Skeletal muscle tissue (tissue), 4 donors: ENCODE data around the gene DLGAP4. TPM values are rescaled to one million over a fixed set of nuclear protein-coding genes. Genes with fewer than 3 reads are reported as not detected.
A peak's percentile ranks its signal among the peaks of the same experiment; 100 is the strongest.

Source experiments
- H3K27ac ChIP-seq: one replicate; pipeline ENCODE4 v1.7.0; 2013; ENCODE audit warnings: mild to moderate bottlenecking, low read depth, low read length, inconsistent platforms
- H3K27me3 ChIP-seq, 3 donors: one replicate each; pipeline ENCODE4 v1.7.0; 2013; ENCODE audit warnings: low read length in 3 of 3; ENCODE audit not compliant: control insufficient read depth in 3 of 3, insufficient read depth in 3 of 3
- H3K36me3 ChIP-seq, 3 donors: one replicate each; pipeline ENCODE4 v1.7.0; 2013; ENCODE audit warnings: low read length in 3 of 3; ENCODE audit not compliant: control insufficient read depth in 3 of 3, insufficient read depth in 3 of 3
- H3K4me1 ChIP-seq, 3 donors: one replicate each; pipeline ENCODE4 v1.7.0; 2013; ENCODE audit warnings: low read length in 3 of 3, mild to moderate bottlenecking in 3 of 3; ENCODE audit not compliant: control insufficient read depth in 3 of 3, insufficient read depth in 3 of 3
- H3K4me3 ChIP-seq, 3 donors: one replicate each; pipeline ENCODE4 v1.7.0; 2013; ENCODE audit warnings: low read length in 3 of 3
- H3K9ac ChIP-seq, 3 donors: one replicate each; pipeline ENCODE4 v1.7.0; 2013; ENCODE audit warnings: low read length in 3 of 3, mild to moderate bottlenecking in 3 of 3, moderate library complexity in 2 of 3, low read depth in 1 of 3
- H3K9me3 ChIP-seq, 3 donors: one replicate each; pipeline ENCODE4 v1.7.0; 2013; ENCODE audit warnings: low read length in 3 of 3; ENCODE audit not compliant: control insufficient read depth in 3 of 3
- total RNA-seq: library from RNA; depleted of rRNA; stranded (reverse); fragments of >200 nt; gene quantifications from one replicate; pipeline ENCODE4 v1.2.3, GENCODE V29; 2014
- donor health status: Osteomylitis.

The DLGAP4 gene
- total RNA-seq, 1 donor from 2014 or later, result 6.8 TPM

DNA sequence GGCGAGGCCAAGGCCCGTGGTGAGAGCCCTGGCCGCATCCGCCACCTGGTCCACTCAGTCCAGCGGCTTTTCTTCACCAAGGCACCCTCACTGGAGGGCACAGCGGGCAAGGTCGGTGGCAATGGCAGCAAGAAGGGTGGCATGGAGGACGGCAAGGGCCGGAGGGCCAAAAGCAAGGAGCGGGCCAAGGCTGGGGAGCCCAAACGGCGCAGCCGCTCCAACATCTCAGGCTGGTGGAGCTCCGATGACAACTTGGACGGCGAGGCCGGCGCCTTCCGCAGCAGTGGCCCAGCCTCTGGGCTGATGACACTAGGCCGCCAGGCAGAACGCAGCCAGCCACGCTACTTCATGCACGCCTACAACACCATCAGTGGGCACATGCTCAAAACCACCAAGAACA, 126.0 kb downstream of the DLGAP4 start:
- no peaks in the 10 kb centered on the region for H3K36me3 ChIP-seq
- H3K4me1 ChIP-seq, result peaks cover 0 to 4% (median 2%) of the 10 kb centered on the region in 3 donors
- H3K27me3 ChIP-seq, result peaks cover 4 to 12% (median 8%) of the 10 kb centered on the region in 3 donors
- no peak overlapping the region for H3K27ac ChIP-seq
- no peak overlapping the region for H3K9ac ChIP-seq
- no peak overlapping the region for H3K4me3 ChIP-seq
- no peaks in the 10 kb centered on the region for H3K9me3 ChIP-seq

DNA sequence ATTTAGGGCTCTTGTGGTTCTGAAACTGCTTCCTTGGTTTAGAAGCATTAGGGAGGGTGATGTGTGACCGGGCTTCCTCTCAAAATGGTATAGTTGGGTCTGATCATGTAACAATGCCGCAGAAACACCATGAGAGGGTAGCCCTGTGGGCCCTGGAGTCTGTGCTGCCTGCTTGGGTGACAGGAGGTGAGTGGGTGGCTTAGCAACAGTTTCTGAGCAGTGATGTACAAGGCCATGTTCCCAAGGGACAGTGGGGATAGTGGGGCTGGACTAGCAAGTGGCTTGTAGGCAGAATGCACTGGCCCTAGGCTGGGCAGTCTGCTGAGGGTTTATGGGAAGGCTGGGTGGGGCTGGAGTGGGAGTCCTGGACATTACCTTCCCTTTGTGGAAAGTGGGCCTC, 128.2 kb downstream of the DLGAP4 start:
- peaks cover 7 to 19% (median 11%) of the 10 kb centered on the region in 3 donors for H3K27me3 ChIP-seq
- H3K36me3 ChIP-seq, result no peaks in the 10 kb centered on the region
- H3K4me3 ChIP-seq, result no peak overlapping the region
- H3K9ac ChIP-seq, result no peak overlapping the region
- H3K9me3 ChIP-seq, result no peaks in the 10 kb centered on the region
- H3K4me1 ChIP-seq, result peaks cover 0 to 4% (median 4%) of the 10 kb centered on the region in 3 donors
- no peak overlapping the region for H3K27ac ChIP-seq

DNA sequence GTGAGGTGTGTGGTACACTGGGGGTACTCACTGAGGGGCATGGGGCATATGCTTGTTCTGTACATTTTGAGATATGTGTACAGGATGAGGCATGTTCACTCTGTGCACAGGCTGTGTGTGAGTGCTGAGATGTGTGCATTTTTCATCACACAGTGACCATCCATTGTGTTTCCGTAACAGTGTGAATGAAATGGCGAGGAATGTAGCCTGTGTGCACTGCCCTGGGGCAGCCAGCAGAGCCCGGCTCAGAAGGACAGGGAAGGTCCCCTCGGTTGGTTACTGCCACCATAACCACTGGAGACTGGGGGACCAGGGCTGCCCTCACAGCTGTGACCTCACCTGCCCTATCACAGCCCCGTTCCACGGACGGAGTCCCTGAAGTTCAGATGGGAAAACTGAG, 129.0 kb downstream of the DLGAP4 start:
- H3K4me3 ChIP-seq, result no peak overlapping the region
- H3K36me3 ChIP-seq, result no peaks in the 10 kb centered on the region
- H3K27ac ChIP-seq, result no peak overlapping the region
- H3K27me3 ChIP-seq, result peaks cover 7 to 23% (median 11%) of the 10 kb centered on the region in 3 donors
- H3K4me1 ChIP-seq, result peaks cover 0 to 4% (median 4%) of the 10 kb centered on the region in 3 donors
- H3K9ac ChIP-seq, result no peak overlapping the region
- no peaks in the 10 kb centered on the region for H3K9me3 ChIP-seq

DNA sequence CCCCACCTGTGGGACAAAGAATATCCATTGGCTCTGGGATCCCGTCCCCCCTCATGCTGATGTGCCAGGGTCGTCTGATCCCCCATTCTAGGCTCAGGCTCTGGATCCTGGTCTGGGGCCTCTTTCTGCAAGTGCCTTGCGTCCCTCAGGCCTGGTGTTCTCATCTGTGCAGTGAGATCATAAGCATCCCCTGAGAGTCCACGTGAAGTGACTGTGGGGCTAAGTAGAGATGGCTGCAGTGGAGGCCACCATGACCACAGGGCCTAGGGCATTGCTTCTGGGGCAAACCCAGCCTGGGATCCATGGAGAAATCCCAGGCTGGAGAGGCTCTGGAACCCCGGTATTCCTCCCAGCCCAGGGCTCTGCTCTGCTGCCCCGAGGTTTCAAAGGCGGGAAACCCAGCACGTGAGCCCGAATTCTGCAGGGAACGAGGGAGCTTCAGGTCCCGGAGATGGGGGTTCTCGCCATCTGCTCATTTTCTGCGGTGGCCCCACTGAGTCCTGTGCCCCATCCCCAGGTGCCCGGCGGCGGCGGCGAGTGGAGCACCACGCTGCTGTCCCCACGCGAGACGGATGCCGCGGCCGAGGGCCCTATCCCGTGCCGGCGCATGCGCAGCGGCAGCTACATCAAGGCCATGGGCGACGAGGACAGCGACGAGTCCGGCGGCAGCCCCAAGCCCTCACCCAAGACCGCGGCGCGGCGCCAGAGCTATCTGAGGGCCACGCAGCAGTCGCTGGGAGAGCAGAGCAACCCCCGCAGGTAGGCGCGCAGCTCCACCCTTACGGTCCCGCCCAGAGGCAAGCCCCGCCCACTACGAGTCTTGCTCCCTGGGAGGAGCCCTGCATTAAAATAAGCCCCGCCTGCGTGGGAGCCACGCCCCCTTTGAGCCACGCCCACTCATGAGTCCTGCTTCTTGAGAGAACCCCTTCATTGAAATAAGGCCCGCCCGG, 129.7 kb downstream of the DLGAP4 start:
- no peaks in the 10 kb centered on the region for H3K9me3 ChIP-seq
- no peak overlapping the region for H3K27ac ChIP-seq
- peak overlapping the region in 2 of 3 donors; percentile 23 to 40 for H3K9ac ChIP-seq
- H3K27me3 ChIP-seq, result peaks cover 7 to 23% (median 11%) of the 10 kb centered on the region in 3 donors
- peaks cover 0 to 4% (median 4%) of the 10 kb centered on the region in 3 donors for H3K4me1 ChIP-seq
- no peaks in the 10 kb centered on the region for H3K36me3 ChIP-seq
- peak overlapping the region; percentile 38 to 63 (median 59) for H3K4me3 ChIP-seq

DNA sequence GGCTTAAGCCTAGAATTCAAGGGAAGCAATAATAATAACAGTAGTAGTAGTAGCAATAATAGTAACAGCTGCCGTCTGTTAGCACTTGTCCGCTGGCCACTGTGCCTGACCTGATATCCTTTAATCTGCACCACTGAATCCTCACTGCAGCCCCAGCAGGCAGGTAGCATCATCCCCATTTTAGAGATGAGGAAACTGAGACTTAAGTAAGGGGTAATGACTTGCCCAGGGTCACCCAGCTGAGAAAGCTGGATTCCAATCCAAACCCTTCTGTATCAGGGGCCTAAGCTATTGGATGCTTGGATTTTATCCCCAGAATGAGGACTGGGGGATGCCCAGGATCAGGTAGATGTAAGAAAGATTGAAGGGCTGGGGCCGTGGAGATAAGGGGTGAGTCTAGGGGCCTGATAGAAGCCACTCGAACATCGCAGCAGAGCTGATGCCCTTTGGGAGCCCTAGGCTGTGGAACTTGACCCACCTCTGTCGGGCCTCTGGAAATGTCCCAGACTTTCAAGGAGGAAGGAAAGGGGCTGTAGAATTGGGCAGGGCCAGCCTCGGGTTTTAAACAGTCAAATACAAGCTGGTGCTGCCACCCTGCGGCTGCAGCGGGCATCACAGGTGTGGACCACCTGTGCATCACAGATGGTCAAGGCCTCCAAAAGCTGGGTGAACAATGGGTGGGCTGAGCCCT, 133.0 kb downstream of the DLGAP4 start:
- Histone ChIP-seq H3K4me1 (peaks cover 0 to 4% (median 4%) of the 10 kb centered on the region in 3 donors), H3K27me3 (peaks cover 7 to 23% (median 11%) of the 10 kb centered on the region in 3 donors), H3K9ac (no peak overlapping the region), H3K4me3 (no peak overlapping the region), H3K27ac (no peak overlapping the region), H3K36me3 (no peaks in the 10 kb centered on the region), H3K9me3 (no peaks in the 10 kb centered on the region)

DNA sequence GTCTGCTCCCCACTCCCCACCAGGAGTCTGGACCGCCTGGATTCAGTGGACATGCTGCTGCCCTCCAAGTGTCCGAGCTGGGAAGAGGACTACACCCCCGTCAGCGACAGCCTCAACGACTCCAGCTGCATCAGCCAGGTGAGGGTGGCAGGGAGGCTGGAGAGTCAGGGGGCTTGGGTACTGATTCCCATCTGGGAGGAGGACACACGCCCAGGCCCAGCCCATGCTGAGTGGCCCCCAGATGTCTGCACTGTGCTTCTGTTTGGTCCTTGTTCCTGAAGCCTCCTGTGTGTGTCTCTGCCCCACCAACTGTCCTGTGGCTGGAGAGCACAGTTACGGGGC, 133.6 kb downstream of the DLGAP4 start:
- Histone ChIP-seq H3K27me3 (peaks cover 7 to 23% (median 11%) of the 10 kb centered on the region in 3 donors), H3K4me3 (no peak overlapping the region), H3K9me3 (no peaks in the 10 kb centered on the region)

DNA sequence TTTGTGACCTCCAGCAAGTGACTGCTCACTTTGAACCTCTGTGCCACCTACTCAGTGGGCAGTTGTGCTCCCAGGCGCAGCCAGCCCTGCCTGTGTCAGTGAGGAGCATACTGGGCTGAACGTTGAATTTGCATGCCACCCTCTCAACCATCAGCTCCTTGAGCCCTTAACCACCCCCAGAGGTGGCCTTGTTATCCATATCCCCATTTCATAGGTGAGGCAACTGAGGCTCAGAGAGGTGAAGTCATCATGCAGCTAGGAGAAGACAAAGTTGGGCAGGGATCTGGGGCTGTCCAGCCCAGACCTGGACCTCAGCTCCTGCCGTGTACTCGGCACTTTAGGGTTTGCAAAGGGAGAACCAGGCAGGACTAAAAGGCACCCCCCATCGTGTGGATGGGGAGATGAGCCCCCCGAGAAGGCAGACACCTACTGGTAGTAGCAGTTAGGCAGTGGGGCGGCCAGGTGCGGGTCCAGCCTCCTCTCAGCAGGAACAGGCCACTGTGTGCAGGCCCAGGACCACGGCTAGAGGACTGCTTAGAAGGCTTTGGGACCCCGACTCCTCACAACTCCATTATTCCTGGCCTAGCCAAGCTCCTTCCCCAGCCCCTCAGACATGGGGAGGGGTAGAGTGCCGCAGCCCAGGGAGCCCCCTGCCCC, 134.4 kb downstream of the DLGAP4 start:
- Histone ChIP-seq H3K27me3 (peaks cover 6 to 21% (median 7%) of the 10 kb centered on the region in 3 donors), H3K36me3 (no peaks in the 10 kb centered on the region), H3K9ac (no peak overlapping the region), H3K9me3 (no peaks in the 10 kb centered on the region), H3K4me3 (no peak overlapping the region), H3K4me1 (peaks cover 0 to 4% (median 4%) of the 10 kb centered on the region in 3 donors), H3K27ac (no peak overlapping the region)

More for the DNA sequence above, 133.6 kb downstream of the DLGAP4 start:
- Histone ChIP-seq H3K4me1 (peaks cover 0 to 4% (median 4%) of the 10 kb centered on the region in 3 donors), H3K36me3 (no peaks in the 10 kb centered on the region), H3K9ac (no peak overlapping the region), H3K27ac (no peak overlapping the region)

DNA sequence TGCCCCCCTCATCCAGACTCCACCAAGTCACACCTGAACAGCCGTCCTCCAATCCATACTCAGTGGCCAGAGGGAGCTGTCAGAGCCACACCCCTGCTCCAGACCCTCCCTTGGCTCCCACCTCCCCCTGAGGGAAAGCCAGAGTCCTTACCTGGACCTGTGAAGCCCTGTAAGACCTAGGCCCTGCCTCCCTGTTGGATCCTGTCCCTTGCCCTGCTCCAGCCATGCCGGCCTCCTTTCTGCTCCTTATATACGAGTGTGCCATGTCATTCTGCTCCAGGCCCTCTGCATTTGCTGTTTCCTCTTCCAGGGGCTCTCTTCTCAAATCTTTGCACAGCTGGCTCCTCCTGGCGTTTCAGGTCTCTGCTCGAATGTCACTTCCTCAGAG, 134.9 kb downstream of the DLGAP4 start:
- Histone ChIP-seq H3K27me3 (peaks cover 6 to 16% (median 7%) of the 10 kb centered on the region in 3 donors), H3K27ac (no peak overlapping the region), H3K9ac (no peak overlapping the region), H3K36me3 (no peaks in the 10 kb centered on the region), H3K4me3 (no peak overlapping the region), H3K4me1 (peaks cover 0 to 4% (median 2%) of the 10 kb centered on the region in 3 donors), H3K9me3 (no peaks in the 10 kb centered on the region)

DNA sequence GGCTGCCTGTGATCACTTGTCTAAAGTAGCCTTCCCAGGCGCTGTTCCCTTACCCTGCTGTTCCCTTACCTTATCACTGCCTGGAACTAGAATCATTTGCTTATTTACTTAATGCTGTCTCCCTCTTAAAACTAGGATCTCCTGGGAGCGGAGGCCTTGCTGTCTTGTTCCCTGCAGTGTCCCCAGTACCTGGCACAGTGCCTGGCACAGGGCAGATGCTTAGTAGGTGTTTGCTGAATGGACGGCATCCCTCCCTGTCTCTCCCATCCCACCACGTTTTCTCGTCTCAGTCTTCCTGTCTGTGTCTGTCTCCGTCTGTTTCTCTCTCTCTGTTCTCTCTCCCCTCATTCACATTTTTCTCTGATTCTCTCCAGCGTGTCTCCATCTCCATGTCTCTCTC, 135.3 kb downstream of the DLGAP4 start:
- no peak overlapping the region for H3K4me3 ChIP-seq
- H3K9ac ChIP-seq, result no peak overlapping the region
- no peaks in the 10 kb centered on the region for H3K9me3 ChIP-seq
- H3K4me1 ChIP-seq, result peaks cover 0 to 2% (median 0%) of the 10 kb centered on the region in 3 donors
- H3K27ac ChIP-seq, result no peak overlapping the region
- no peaks in the 10 kb centered on the region for H3K36me3 ChIP-seq
- H3K27me3 ChIP-seq, result peaks cover 6 to 13% (median 7%) of the 10 kb centered on the region in 3 donors
